HG03280 (cell line): Measurements from ENCODE around the gene SLC6A7.

Source experiments
- ATAC-seq: cut with Tn5 transposase; IDR thresholded peaks from one replicate; pipeline ENCODE4 v1.9.1; 2021; ENCODE audit warnings: mild to moderate bottlenecking, moderate library complexity; ENCODE audit not compliant: unreplicated experiment

The SLC6A7 gene

DNA sequence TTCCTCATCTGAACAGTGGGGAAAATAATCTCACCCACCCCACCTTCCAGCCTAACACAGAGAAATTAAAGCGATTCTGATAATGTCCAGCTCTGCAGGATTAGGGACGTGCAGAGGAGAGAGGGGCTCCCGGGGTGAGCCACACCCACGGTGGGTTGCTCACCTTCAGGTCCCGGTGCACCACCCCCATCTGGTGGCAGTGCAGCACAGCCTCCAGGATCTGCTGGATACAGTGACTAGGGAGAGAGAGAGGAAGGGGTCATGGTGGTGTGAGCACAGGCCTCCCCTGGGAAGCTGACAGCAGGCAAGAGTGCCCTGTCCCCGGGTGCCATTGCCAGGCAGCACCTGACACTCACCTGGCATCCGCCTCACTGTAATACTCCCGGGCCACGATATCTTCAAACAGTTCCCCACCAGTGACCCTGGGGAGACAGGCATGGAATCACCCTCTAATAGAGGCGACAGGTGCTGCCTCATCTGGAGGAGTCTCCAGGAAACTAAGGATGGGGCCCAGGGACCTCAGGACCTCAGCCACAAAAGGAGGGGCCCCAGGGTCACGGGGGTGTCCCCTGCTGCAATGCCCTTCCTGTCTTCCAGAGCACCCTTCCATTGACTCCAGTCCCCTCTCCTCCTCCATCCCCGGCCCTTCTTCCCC, 66.7 kb downstream of the SLC6A7 start:
- no peak for ATAC-seq

DNA sequence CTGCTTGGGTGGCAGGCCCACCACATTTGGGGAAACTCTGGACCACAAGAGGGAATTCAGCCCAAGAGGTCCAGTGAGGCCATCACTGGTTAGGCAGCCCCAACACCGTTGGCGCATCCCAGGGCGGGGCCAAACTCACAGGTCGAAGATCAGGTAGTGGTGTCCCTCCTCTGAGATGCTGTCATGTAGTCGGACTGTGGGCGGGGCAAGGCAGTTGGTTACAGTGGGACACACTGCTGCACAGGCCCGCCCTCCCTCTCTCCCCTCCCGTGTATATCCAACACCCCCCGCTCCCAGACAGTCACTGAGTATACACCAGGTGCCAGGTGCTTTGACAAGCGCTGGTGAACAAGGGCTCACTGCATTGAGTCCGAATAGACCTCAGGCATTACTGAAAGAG, 67.6 kb downstream of the SLC6A7 start:
- no peak for ATAC-seq

DNA sequence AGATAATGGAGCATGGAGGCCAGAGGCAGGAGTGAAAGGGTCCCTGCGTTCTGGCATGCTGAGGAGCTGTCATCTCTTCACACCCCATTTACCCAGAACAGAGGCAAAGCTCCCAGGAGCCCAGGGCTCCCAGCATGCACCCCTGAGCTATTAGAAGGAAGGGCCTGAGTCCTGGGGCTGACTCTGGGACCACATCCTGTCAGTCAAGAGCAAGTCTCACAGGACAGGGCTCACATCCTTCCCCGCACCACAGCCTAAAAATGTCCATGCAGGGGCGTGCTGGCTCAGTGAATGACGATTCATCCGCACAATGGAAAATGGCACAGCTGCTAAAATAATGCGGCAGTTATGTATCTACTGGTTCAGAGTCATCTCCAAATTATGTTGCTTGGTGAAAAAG, 68.3 kb downstream of the SLC6A7 start:
- ATAC-seq, result no peak
